Measurements from ENCODE around the gene TMEM87A.
A peak's percentile ranks its signal among the peaks of the same experiment; 100 is the strongest.
"Not testable (repeated sequence)": the region's sequence is repeated elsewhere in the genome, so short reads cannot be mapped to it uniquely, and the experiment has no call there.

The TMEM87A gene

DNA sequence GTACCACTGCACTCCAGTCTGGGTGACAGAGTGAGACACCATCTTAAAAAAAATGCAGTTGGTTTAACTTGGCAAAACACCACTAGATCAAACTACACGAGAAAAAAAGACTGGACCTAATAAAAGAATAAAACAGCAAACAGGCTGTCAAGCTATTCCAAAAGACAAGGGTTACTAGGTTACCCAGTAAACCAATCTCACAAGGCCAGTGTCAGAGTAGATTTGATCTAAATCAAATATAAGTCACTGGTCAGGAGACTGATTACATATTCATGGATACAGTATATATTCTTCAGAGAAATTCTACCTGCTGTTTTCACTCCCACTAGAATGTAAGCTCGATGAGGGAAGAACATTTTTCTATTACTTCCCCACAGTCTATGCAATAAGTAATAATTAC lies 2.7 kb downstream of the TMEM87A start:
- DNase-seq: no peak

GRCh38 chr15:42267286-42267685 lies 5.9 kb downstream of the TMEM87A start:
- DNase-seq: no peak

GRCh38 chr15:42264795-42265194 lies 8.4 kb downstream of the TMEM87A start:
- no peak for DNase-seq

GRCh38 chr15:42253300-42253699 lies 19.9 kb downstream of the TMEM87A start:
- DNase-seq: no peak

GRCh38 chr15:42240823-42241222 lies 32.4 kb downstream of the TMEM87A start:
- no peak for DNase-seq

- DNase-seq: no peak
Measured at GRCh38 chr15:42239528-42240182, 33.6 kb downstream of the TMEM87A start.

GRCh38 chr15:42233107-42233506 lies 40.1 kb downstream of the TMEM87A start:
- no peak for DNase-seq

DNA sequence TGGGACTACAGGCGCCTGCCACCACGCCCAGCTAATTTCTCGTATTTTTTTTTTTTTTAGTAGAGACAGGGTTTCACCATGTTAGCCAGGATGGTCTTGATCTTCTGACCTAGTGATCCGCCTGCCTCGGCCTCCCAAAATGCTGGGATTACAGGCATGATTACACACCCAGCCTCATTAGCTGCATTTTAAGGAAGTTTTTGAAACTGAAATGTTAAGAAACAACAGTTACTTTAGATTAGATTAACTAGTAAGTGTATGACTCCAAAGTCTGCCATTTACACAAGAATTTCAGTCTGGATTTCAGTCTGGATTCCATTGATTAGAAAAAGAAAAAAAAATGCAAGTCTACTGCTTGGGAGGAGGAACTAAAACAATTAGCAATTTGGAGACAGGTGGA lies 40.6 kb downstream of the TMEM87A start:
- DNase-seq: no peak

DNA sequence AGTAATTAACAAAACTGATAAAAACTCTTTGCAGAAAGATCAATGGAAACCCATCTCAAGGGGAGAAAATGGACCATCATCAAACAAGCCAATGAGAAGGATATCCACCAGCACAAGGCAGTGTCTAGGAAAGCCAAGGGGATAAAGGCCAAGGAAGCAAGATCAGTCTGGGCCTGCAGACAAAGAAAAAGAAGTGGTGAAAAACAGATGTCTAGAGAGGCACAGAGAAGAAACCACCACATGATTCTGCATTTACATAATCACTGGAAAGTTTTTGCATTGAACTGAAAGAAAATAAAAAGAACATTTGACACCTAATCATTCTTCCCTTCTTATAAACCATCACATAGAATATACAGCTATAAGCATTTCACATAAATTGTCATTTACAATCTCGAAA lies 42.1 kb downstream of the TMEM87A start:
- no peak for DNase-seq

- DNase-seq: not testable (repeated sequence)
Measured at GRCh38 chr15:42228981-42229380, 44.3 kb downstream of the TMEM87A start.

DNA sequence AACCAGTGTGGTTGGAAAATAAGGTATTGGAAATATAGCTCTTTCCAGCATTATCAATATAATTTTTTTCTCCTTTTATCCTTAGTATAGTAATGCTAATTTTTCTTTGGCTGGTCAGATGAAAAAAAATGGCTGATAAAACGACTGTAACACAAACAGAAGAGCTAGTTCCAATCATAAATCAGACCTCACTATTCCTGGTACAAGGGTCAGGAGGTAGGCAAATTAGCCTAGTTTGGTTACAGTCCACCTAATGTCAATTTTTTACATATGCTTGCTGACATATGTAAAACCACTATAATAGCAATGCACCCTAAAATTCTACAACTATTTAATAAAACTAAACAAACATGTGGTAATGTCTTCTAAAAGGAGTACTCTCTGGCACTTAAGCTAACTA lies 45.2 kb downstream of the TMEM87A start:
- DNase-seq: no peak

GRCh38 chr15:42226648-42227047 lies 46.6 kb downstream of the TMEM87A start:
- DNase-seq: no peak

- DNase-seq: no peak
Measured at GRCh38 chr15:42220216-42220615, 53.0 kb downstream of the TMEM87A start.

DNA sequence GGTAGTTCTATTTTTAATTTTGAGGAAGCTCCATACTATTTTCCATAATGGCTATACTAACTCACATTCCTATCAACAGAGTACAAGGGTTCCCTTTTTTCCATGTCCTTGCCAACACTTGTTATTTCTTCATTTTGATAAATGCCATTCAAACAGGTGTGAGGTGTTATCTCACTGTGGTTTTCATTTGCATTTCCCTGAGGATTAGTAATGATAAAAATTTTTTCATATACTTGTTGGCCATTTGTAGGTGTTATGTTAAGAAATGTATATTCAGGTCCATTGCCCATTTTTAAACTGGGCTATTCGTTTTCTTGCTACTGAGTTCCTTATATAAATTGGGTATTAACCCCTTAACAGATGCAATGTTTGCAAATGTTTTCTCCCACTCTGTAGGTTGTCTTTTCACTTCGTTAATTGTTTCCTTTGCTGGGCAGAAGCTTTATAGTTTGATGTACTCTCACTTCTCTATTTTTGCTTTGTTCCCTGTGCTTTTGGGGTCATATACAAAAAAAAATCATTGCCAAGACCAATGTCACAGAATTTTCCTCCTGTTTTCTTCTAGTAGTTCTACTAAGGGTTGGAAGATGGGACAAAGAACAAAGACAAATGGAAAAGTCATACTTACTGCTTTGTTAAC lies 54.2 kb downstream of the TMEM87A start:
- no peak for DNase-seq

GRCh38 chr15:42217568-42217967 lies 55.7 kb downstream of the TMEM87A start:
- no peak for DNase-seq

DNA sequence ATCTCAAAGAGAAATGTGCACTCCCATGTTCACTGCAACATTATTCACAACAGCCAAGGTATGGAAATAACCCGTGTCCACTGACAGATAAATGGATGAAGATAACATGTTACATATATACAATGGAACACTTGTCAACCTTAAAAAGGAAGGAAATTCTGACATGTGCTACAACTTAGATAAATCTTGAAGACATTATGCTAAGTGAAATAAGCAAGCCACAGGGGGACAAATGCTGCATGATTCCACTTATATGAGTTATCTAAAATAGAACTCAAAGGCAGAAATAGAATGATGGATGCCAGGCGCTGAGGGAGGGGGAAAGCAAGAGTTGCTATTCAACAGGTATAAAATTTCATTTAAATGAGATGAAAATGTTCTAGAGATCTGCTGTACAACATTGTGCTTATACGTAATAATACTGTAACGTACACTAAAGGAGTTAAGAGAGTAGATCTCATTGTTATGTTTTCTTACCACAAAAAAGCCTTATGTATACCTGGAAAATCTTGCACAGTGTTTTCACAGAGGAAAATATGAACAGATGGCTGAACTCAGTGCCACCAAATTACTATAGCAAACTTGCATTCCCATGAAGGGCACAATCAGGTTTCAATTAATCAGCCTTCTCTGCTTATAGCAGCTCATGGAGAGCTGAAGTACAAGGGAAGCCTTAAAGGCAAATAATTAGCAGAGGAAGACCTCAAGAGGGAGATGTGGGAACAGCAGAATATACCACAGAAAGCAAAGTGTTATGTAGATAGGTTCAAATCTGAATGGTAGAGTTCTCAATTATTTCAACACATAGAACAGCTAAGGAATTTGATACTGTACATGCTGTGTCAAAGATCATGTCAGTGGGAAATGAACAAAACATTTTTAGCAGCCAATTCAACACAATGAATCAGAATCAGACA lies 57.1 kb downstream of the TMEM87A start:
- DNase-seq: no peak

DNA sequence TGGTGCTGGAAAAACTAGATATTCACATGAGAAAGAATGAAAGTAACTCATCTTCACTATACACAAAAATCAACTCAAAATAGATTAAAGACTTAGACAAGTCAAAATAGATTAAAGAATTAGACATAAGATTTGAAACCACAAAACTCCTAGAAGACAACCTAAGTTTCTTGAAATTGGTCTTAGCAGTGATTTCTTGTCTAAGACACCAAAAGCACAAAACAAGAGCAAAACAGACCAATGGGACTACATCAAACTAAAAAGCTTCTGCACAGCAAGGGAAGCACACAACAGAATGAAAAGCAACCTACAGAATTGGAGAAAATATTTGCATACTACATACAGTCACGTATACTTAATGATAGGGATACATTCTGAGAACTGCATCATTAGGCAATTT lies 58.6 kb downstream of the TMEM87A start:
- no peak for DNase-seq

GRCh38 chr15:42213511-42213910 lies 59.7 kb downstream of the TMEM87A start:
- no peak for DNase-seq

GRCh38 chr15:42210696-42211095 lies 62.5 kb downstream of the TMEM87A start:
- DNase-seq: no peak

DNA sequence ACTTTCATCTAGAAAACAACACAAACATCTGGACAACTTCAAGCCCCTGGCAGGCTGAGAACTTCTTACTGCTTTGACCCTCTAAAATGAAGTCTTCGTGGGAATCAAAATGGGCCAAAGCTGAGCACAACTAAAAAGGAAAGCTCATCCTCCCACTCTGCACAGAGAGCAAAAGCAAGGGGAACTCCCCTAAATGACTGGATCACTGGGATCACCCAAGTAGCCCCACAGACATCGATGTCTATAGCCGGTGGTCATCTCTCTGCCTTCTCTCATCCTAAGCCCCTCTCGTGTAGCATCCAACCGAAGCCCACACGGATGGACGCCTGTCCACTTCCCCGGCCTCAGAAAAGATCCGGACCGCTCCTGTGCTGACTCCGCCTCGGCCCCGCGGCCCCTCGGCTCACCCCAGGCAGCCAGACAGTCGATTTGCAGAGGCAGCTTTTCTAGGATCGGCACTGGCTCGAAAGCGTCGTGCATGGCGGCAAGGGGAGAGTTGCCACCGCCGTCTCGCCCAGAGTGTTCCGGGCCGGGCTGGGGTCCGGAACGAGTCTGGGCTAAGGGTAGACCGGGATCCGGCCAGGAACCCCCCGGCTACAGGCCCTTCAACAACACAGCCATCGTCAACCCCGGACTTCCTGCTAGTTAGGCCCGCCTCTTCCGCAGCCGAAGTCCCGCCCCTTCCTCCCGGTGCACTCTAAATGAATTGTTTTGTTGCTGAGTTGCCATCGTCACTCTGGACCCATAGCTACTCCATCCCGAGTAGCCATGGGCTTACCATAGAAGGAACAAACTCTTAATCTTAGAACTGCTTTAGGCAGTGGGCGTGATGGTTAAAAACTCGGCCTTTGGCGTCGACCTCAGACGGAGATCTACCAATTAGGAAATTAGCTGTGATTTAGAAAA lies 65.3 kb downstream of the TMEM87A start, which contains the start of gene VPS39:
Gene VPS39, minus strand, starts transcription at position 631 of the 906 bp plus-strand sequence. Its CDS starts 151 bp downstream, at position 480.
- DNase-seq: peak; percentile 88

DNA sequence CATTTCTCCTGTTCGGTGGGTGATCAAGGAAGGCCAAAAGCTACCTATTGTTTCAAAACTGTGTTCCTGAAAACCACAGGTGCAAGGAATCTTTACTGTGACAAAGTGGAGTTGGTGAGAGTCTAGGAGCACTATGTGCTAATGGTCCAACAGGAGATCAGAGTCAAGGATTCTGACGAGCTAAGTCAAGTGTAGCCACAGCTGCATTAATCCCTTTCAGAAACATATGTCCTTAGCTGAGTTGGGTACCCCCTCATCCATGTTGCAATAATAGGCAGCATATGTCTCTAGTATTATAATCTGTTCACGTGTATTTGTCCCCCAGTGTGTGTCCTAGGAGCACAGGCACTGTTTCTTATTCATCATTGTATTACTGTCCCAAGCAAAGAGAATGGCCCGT lies 66.8 kb downstream of the TMEM87A start:
- DNase-seq: no peak

DNA sequence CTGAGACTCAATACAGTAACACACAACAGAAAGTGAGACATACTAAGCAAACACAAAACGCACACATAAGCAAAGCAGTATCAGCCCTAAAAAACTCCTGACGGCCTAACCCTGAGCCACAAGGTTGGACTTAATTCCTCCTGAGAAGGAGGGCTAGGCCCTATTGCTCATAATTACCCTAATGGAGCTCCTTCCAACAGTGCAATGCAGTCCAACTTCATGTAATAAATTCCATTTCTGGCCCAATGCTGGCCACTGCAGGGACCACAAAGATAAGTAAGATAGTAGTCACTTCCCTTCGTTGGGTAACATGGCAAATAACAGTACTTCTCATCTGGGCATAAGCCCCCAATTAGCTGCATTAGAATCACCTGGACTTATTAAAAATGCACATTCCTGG lies 69.3 kb downstream of the TMEM87A start:
- DNase-seq: no peak

GRCh38 chr15:42202653-42203052 lies 70.6 kb downstream of the TMEM87A start:
- no peak for DNase-seq

Measured in CD4-positive, alpha-beta T cell treated with Interleukin-17A for 4 hours (primary cell).